ENCODE data around the gene GJB5. TPM values are rescaled to one million over a fixed set of nuclear protein-coding genes. Genes with fewer than 3 reads are reported as not detected.
"Not testable (repeated sequence)": the region's sequence is repeated elsewhere in the genome, so short reads cannot be mapped to it uniquely, and the experiment has no call there.

The GJB5 gene
- 6.2 TPM for total RNA-seq

- no peak for DNase-seq (ENCODE audit: low spot score)
These were observed at the start of gene GJB5 for GRCh38 chr1:34754964-34755637. TSS of gene GJB5 (plus strand) at chr1:34755047. CDS start at chr1:34757331, 2,284 bp downstream.

DNA sequence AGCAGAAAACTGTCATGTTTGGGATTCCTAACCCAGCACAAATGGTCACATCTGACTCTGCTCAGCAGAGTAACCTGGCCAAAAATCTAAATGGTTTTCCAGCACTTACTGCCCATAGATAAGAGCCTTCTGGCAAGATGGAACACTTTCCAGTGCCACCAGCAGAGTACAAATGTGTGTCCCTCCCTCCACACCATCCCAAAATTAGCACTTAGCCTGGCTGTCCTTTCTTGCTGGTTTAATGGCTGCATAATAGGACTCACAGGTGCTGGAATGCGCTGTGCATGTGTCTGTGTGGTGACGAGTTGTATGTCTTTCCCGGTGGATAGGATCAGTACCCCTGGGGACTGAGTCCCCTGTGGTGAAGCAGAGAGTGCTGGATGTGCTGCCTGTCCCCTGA is 49.8 kb upstream of the GJB5 start:
- DNase-seq (ENCODE audit: low spot score): no peak

- no peak for DNase-seq (ENCODE audit: low spot score)
These were observed 46.7 kb upstream of the GJB5 start for GRCh38 chr1:34708106-34708505.

GRCh38 chr1:34709547-34709946 is 45.3 kb upstream of the GJB5 start:
- DNase-seq (ENCODE audit: low spot score): no peak

- no peak for DNase-seq (ENCODE audit: low spot score)
These were observed 44.0 kb upstream of the GJB5 start for GRCh38 chr1:34710812-34711211.

GRCh38 chr1:34711485-34711884 is 43.4 kb upstream of the GJB5 start:
- DNase-seq (ENCODE audit: low spot score): no peak

DNA sequence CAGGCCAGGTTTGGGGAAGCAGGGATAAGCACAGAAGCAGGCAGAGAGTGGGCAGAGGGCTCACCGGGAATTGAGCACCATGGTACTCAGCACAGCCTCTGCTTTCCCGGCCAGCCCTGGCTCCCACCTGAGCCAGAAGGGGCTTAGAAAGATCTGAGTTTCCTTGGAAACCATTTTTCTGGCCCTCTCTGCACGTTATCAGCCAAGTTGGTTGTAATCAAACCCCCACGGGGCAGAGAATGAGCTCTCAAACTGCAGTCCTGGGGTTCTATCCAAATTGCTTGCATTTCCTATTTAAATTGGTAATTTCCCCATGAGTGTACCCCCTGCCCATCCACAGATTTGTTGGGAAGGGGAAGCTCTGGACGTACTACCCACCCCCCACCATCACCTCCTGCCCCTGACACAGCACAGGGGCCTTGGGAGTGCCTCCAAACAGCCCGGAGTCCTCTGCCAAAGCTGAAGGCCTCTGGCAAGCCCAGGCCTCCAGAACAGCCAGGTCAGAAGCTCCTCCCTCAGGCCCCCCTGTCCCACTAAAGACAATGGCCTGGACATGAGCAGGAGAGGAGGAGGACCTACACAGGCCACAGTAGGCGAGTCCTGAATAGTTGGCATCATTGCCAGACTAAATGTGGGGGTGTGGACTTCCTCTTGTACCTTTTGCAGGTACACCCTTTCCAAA is 42.7 kb upstream of the GJB5 start:
- DNase-seq (ENCODE audit: low spot score): no peak

DNA sequence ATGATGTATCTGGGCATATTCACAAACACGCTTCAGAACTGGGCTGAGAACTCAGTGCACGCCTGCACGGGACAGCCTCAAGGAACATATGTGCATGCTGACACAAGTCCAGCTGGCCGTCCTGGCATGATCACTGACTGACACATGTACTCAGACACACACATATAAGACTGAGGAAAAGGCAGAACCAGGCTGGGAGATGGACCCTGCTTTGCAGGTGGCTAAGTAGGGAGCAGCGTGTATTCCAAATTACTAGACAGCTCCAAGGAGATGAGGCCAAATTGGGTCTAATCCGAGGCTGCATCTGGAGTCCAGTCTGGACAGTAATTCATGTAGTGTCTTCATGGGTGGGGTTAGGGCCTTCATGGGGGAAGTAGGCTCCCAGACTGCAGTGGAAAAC is 41.4 kb upstream of the GJB5 start:
- no peak for DNase-seq (ENCODE audit: low spot score)

DNA sequence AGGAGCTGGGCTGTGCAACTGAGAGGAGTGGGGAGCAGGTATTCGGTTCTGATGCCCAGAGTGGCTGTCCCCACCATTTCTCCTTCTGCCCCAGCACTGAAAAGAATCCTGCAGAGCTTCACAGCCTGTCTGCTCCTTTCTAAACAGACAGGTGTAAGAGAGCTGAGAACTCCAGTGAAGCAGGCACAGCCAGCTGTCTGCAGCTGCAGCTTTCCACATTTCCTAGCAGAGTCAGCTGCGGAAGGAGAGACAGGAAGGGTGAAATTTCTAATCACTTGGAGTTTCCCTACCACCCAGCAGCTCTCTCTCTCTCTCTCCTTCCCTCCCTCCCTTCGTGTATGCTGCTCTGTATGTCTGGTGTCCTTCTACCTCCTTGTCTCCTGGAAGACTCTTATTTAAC is 40.5 kb upstream of the GJB5 start:
- DNase-seq (ENCODE audit: low spot score): no peak

DNA sequence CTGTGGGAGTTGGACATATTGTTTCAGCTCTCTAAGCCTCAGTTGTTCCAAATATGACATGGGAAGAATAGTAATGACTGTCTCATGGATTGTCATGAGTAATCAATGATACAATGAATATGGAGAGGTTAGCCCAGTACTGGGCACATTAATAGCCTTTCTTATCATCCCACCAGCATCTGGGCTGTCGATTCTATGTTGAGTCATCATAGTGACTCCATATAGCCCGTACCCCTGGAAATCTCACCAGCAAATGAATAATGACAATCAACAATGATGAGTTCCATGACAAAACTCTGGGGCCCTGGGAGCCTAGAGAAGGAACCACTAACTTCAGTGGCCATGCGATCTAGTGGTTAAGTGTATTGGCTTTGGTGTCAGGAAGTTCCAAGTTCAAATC is 39.7 kb upstream of the GJB5 start:
- DNase-seq (ENCODE audit: low spot score): no peak

GRCh38 chr1:34721241-34721640 is 33.6 kb upstream of the GJB5 start:
- no peak for DNase-seq (ENCODE audit: low spot score)

DNA sequence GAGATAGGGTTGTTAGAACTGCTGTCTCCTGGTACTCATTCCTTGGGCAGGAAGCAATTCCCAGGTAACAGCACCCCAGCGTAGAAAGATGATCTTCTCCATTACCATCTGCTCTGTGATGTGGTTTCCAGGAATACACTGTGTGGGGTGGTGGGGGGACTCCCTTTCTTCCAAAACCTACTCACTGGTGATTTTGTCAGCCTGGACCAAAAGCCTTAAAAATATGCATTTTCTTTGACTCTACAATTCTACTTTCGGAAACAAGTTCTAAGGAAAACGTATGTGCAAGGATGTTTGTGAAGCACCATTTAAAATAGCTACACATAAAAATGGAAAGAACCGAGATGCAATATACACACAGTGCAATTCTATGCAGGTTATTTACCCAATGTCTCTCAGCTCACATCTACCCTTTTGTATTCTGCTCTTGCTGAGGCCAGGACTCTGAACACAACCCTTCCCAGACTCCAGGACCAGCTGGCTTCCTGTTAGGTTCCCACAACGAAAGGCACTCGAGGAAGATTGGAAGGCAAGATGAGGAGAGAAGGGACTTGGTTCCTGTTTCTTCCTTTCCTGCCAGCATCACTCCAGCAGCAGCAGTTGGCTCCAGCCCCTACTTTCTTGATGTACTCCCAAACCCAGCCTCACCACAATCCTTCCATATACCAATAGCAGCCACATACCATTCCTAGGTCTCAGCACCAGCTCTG is 33.0 kb upstream of the GJB5 start:
- DNase-seq (ENCODE audit: low spot score): no peak

DNA sequence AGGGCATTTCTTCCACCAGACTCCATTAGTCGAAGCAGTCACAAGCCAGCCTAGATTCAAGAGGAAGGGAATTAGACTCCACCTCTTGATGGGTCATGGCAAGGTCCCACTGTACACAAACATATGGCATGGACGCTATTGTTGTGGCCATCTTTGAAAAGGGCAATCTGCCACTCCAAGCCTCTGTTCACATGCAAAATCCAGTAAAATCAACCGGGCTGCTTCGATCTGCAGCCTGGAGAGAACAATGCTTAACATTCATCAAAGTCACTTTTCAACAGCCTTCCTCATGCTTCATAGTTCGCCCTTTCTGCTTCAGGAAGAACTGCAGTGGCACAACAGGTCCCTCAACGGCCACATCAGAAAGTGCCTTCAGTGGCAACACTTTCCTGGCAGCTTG is 28.0 kb upstream of the GJB5 start:
- DNase-seq (ENCODE audit: low spot score): peak; percentile 28

GRCh38 chr1:34730485-34730884 is 24.4 kb upstream of the GJB5 start:
- DNase-seq (ENCODE audit: low spot score): no peak

DNA sequence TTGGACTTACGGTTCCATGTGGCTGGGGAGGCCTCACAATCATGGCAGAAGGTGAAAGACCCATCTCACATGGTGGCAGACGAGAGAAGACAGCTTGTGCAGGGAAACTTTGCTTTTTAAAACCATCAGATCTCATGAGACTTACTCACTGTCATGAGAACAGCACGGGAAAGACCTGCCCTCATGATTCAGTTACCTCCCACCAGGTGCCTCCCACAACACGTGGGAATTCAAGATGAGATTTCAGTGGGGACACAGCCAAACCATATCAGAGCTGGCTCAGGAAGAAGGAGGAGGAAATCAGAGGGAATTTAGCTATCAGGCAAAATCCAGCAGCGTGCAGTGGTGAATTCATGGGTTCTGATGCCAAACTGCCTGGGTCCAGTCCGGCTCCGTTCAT is 22.0 kb upstream of the GJB5 start:
- not testable (repeated sequence) for DNase-seq (ENCODE audit: low spot score)

DNA sequence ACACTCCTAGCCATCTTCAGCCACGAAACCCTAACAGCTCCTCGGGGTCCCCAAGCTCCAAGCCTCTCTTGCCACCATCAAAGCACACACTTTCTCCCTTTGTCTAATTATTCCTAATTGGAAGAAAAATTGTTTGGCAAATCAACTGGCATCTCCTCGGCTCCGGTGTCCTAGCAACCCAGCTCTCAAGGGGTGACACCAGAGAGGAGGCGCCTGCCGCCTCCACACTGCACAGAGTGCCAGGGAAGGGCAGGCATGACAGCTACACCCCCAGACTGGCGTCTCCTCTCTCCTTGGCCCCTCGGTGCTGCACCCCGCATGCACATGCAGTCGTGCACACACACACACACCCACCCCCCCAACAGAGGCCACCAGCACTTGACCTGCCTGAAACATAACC is 18.2 kb upstream of the GJB5 start:
- DNase-seq (ENCODE audit: low spot score): no peak

DNA sequence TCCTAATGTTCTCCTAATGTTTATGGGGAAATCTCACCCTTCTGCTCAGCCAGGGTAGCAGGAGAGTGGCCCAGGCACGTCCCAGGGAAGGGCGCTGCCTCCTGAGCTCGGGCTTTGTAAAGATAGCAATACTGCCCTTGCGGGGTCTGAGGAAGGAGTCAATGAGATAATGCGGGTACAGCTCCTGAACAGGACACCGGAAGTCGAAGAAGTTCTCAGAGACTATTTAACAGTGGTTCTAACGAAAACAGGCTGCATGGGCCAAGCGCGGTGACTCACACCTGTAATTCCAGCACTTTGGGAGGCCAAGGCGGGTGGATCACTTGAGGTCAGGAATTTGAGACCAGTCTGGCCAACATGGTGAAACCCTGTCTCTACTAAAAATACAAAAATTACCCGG is 17.6 kb upstream of the GJB5 start:
- DNase-seq (ENCODE audit: low spot score): not testable (repeated sequence)

DNA sequence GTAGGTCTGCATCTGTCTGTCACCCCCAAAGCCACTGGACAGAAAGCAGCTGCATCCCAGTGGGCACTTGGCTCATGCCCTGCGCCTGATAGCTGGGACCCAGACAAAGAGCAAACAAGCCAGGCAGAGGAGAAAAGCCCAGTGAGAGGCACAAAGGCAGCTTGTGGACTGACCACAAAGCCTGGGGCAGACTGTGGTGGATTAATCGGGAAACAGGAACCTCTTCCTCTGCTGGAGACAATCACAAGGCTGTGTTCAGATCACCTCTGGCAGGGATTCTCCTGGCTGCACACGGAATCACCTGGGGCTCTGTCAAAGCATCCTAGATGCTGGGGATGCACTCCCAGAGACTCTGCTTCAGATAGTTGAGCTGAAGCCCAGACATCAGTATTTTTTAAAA is 15.2 kb upstream of the GJB5 start:
- no peak for DNase-seq (ENCODE audit: low spot score)

- DNase-seq (ENCODE audit: low spot score): no peak
These were observed 14.5 kb upstream of the GJB5 start for GRCh38 chr1:34740161-34740868.

GRCh38 chr1:34742667-34743270 is 12.1 kb upstream of the GJB5 start:
- DNase-seq (ENCODE audit: low spot score): peak; percentile 92

- no peak for DNase-seq (ENCODE audit: low spot score)
These were observed 11.1 kb upstream of the GJB5 start for GRCh38 chr1:34743775-34744174.

DNA sequence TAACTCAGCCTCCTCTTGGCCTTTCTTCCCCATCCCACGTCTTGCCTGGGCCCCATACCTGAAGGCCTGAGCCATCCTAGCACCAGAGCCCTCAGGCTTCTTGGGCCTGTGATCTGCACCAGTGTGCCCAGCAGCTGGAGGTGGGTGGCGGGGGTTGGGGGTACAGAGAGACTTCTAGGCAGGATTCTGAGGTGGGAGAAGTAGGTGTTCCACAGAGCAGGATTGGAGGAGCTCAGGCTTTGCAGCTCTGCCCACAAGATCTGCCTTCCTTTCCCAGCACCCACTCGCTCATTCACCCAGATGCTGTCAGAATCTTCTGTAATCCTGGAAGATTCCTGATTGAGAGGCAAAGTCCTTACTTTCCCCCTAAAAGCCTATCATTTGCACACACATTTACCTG is 10.0 kb upstream of the GJB5 start:
- no peak for DNase-seq (ENCODE audit: low spot score)
